HG02571 (cell line): ENCODE measurements around the gene DENND4A.
"Not testable (repeated sequence)": the region's sequence is repeated elsewhere in the genome, so short reads cannot be mapped to it uniquely, and the experiment has no call there.

ENCODE experiments used
- ATAC-seq: cut with Tn5 transposase; IDR thresholded peaks from one replicate; pipeline ENCODE4 v1.9.1; 2021; ENCODE audit warnings: mild to moderate bottlenecking, moderate library complexity; ENCODE audit not compliant: unreplicated experiment

Gene DENND4A

DNA sequence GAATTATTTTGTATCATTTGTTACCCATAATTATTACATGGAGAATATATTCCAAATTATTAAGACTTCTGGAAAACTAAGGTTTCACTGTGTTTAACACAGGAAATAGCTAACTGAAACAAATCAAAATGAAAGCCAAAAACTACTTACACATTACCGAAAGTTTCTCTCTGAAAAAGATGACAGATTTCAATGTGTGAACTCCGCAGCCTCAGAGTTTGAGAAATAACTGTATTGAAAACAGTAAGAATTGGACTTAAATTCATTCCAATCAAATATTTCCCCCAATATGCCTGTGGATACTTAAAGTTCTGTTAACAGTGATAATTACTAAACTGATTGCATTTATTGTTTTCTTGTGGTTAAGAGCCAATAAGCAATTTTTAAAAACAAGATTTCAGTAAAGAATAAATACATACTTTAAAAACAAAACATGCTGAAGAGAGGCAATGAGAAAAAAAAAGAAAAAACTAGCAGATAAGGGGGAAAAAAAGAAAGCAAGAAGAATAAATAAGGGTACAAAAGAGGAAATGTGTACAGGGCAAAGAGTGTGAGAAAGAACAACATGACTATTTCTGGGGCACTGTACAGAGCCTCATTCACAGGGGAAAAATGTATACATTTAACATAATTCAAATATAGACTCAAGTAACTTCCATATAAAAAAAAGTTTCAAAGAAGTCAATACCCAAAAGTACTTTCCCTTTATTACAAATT lies 30.7 kb downstream of the DENND4A start:
- no peak for ATAC-seq

DNA sequence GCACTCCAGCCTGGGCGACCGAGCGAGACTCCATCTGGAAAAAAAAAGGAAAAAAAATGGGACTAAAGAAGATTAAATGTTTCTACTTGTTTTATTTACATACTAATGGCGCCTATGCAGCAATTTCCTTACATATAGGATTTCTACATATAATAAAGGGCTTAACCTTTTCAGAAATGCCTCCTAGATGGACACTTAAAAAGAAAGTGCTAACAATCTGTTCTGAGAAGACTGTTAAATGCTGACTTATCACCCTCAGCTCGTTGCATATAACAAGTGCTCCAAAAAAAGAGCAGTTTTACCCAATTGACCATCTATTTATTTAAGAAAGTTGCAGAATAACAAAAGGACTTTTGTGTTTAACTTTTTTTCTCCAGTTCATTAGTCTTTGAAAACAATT lies 32.7 kb downstream of the DENND4A start:
- no peak for ATAC-seq

- ATAC-seq = no peak
Observed at GRCh38 chr15:65758242-65758641, 33.9 kb downstream of the DENND4A start.

GRCh38 chr15:65757256-65757655 lies 34.8 kb downstream of the DENND4A start:
- no peak for ATAC-seq

DNA sequence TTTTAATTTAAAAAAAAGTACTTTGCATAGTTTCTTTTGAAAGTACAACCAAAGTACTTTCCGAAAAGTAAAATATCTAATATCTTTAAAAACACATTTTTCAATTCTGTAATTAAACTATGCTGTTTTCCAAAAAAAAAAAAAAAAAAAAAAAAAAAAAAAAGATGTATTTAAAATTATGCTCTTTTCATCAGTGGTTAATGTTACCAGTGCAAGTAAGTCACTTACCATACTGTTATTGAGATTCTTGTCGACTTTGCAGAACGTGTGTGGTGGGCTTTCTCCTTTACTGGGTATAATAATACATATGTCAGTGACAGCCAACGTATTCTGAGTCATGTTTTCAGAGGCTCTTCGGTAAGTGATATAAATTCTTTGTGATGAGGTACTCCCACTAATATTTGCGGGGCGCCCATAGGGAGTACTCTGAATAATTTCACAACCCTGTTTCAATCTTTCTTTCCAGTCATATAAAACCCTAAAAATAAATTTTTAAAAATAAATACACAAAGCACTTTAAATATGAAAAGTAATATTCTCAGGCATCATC lies 39.9 kb downstream of the DENND4A start:
- ATAC-seq = no peak

DNA sequence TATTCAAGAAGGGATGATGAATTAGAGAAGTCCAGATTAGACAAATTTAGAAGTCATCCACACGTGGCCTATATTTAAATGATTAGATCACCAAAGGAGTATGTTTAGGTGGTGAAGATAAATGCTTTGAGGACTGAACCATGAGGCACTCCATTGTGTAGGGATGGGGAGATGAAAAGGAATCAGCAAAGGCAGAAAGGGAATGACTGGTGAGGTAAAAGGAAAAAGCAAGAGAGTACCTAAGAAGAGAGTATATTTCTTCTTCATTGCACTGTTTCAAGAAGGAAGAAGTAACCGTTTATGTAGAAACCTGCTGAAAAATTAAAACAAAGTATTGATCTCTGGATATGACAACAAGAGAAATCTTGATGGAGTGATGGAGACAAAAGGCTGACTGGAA lies 40.7 kb downstream of the DENND4A start:
- ATAC-seq = no peak

DNA sequence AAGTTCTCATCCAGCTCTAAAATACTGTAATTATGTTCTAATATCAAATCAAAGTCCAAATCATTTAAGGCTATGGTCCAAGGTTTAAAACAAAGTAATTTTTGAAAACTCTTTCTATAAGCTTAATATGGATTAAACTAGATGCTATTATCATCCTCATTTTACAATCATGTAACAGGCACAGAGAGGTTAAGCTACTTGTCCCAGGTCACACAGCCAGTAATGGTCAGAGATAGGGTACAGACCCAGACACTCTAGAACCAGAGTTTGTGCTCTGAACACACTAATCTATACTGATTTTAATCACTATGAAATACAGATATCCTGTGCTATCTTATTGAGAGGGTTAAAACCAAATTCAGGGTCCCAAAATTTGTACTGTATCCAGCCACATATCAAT lies 44.8 kb downstream of the DENND4A start:
- ATAC-seq = no peak

- ATAC-seq = no peak
Observed at GRCh38 chr15:65743637-65744252, 48.3 kb downstream of the DENND4A start.

DNA sequence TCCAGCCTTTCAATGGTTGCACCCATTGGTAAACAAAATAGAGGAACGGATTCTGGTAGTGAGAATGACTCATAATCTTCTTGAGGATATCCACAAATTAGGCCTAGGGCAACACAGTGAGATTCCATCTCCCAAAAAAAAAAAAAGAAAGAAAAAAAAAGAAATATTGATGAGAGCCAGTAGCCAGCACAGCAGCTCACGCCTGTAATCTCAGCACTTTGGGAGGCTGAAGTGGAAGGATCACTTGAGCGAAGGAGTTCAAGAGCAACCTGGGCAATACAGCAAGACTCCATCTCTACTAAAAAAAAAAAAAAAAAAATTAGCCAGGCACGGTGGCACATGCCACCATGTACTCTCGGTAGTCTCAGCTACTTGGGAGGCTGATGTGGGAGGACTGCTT lies 51.9 kb downstream of the DENND4A start:
- no peak for ATAC-seq

- no peak for ATAC-seq
Observed at GRCh38 chr15:65738649-65739048, 53.4 kb downstream of the DENND4A start.

- ATAC-seq = not testable (repeated sequence)
Observed at GRCh38 chr15:65733599-65733998, 58.5 kb downstream of the DENND4A start.

- no peak for ATAC-seq
Observed at GRCh38 chr15:65732698-65733097, 59.4 kb downstream of the DENND4A start.

- ATAC-seq = no peak
Observed at GRCh38 chr15:65731926-65732325, 60.2 kb downstream of the DENND4A start.

GRCh38 chr15:65730549-65731172 lies 61.4 kb downstream of the DENND4A start:
- ATAC-seq = no peak

DNA sequence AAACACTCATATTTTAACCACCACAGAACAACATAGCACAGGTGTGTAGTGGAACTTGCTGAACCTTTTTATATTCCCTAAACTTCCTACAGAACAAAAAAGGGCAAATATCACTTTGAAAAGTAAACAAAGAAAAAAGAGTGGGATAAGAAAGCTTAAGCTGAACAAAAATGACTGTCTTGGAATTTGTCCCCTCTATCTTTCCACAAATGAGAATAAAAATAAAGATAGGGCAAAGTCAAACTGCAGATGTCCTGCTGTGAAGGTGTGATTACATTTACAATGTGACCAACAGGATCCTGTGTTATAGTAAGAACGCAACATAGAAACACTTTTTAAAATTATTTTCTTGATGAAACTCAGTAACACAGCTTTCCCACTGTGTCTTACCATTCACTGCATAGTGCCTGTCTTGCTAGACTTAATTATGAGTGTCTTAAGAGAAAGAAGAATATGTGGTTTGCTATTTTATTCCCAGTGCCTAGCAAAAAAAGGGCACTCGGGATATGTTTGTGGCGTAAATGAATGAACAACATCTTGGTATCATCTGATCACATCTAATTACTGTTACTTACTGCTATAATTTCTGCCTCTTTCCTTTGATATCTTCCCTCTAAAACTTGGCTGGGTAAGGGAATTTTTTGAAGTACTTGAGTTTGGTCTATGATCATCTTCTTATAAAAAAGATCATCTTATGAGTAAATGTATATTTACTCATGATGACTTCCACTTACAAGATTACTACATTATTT lies 67.5 kb downstream of the DENND4A start:
- ATAC-seq = no peak

DNA sequence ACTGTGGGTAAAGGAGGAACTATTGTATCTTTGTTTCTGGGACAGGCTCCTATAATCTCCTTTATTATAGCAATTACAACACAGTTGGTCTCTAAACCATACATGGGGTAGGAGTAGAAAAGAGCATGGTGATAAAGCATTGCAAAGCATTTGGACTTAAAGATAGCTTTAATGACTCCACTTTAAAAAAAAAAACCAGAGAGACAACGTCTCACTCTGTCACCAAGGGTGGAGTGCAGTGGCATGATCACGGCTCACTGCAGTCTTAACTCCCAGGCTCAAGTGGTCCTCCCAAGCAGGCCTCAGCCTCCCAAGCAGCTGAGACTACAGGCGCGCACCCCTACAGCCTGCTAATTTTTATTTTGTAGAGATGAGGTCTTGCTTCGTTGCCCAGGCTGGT lies 68.2 kb downstream of the DENND4A start:
- no peak for ATAC-seq

DNA sequence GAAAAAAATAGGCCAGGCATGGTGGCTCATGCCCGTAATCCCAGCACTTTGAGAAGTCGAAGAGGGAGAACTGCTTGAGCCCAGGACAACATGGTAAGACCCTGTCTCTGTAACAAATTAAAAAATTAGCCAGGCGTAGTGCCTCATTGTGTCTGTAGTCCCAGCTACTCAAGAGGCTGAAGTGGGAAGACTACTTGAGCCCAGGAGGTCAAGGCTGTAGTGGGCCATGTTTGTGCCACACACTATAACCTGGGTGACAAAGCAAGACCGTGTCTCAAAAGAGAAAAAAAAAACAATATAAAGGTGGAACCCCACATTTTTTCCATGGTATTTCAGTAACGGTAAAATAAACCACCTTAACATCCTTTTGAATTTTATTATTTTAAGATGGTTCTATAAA lies 69.9 kb downstream of the DENND4A start:
- no peak for ATAC-seq

DNA sequence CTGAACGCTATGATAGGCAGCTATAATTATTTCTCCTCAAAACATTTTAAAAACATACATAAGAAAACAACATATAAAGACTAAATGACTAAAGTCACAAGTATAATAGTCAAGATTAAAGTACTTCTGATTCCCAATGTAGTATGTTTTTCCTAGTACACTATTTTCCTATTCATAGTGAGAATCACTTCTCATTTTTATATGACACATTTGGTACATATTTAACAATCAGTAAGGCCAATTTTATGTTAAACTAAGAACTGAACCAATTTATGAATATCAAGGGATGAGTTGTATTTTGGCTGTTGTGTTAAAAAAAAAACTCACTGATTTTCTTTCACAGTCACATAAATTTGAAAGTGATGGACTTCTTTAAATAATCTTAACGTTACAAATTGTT lies 79.7 kb downstream of the DENND4A start:
- no peak for ATAC-seq

DNA sequence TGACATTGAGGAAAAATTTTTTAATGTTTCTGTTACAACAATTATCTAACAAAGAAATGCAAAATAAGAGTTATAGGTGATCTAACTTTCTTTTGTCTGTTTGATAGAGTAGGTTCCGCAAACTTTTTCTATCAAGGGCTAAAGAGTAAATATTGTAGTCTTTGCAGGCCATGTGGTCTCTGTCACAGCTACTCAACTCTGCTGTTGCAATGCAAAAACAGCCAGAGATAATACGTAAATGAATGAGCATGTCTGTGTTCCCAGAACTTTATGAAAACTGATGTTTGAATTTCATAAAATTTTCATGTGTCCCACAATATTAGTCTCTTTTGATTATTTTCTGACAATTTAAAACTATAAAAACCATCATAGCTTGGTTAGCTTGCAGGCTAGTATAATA lies 97.0 kb downstream of the DENND4A start:
- ATAC-seq = no peak

GRCh38 chr15:65690778-65691177 lies 101.3 kb downstream of the DENND4A start:
- no peak for ATAC-seq

- no peak for ATAC-seq
Observed at GRCh38 chr15:65690173-65690572, 101.9 kb downstream of the DENND4A start.
